ENCODE results near the gene GNAT2.

GRCh38 chr1:109637446-109637845 is 18.0 kb upstream of the GNAT2 start:
- TF ChIP-seq CTCF (IDR thresholded peaks at IDR 0.05 in 8 of 11, conservative IDR thresholded peaks at IDR 0.05 in 3 of 11) (no peak), POLR2A (IDR thresholded peaks at IDR 0.05) (no peak), POLR2AphosphoS5 (IDR thresholded peaks at IDR 0.05) (no peak)
